Spinal cord (tissue), 10 donors: Measurements from ENCODE around the gene SFSWAP. TPM values are rescaled to one million over a fixed set of nuclear protein-coding genes. Genes with fewer than 3 reads are reported as not detected.

Source experiments
- DNase-seq, 6 donors: peaks; one replicate each; pipeline versions ENCODE4 v3.0.0 to v3.0.0-alpha.2; 2013 to 2015; ENCODE audit warnings: low spot score in 6 of 6, low read depth in 4 of 6
- H3K27ac ChIP-seq: one replicate; pipeline ENCODE4 v1.5.1; 2013; ENCODE audit warnings: low read depth, low read length, control low read depth
- H3K27me3 ChIP-seq: one replicate; pipeline ENCODE4 v1.6.1; 2013; ENCODE audit warnings: low read length; ENCODE audit not compliant: control insufficient read depth, insufficient read depth
- H3K36me3 ChIP-seq: one replicate; pipeline ENCODE4 v1.6.1; 2013; ENCODE audit warnings: low read length; ENCODE audit not compliant: control insufficient read depth, insufficient read depth
- H3K4me1 ChIP-seq: one replicate; pipeline ENCODE4 v1.6.1; 2013; ENCODE audit warnings: low read length; ENCODE audit not compliant: control insufficient read depth, insufficient read depth
- H3K4me3 ChIP-seq: one replicate; pipeline ENCODE4 v1.5.1; 2013; ENCODE audit warnings: low read depth, low read length, control low read depth
- H3K9me3 ChIP-seq: one replicate; pipeline ENCODE4 v1.6.1; 2013; ENCODE audit warnings: low read length; ENCODE audit not compliant: control insufficient read depth, insufficient read depth
- WGBS: methylation state at CpG from one replicate; pipeline ENCODE4 v1.1.5; 2013; ENCODE audit warnings: missing lambda C conversion rate; ENCODE audit not compliant: insufficient coverage; 5-methylcytosine and 5-hydroxymethylcytosine counted together
- polyA plus RNA-seq, 2 donors: library from polyadenylated mRNA; unstranded; fragments of 120-200 nt; gene quantifications; one replicate each; pipeline ENCODE4 v1.2.1, GENCODE V29; 2013; ENCODE audit not compliant: insufficient read length in 2 of 2
- total RNA-seq, 2 donors: library from RNA; depleted of rRNA in 1 of 2; stranded (reverse); fragments of 120-200 nt in 1 of 2; fragments of >200 nt in 1 of 2; gene quantifications; one replicate each; pipeline versions ENCODE4 v1.2.3 to v1.2.4, GENCODE V29; 2013 to 2014
- donor health status: healthy.

The SFSWAP gene
- total and polyA plus RNA-seq, 4 donors: 20.1 to 78.6 (median 47.1) TPM

GRCh38 chr12:131764738-131765137 is 53.8 kb downstream of the SFSWAP start:
- Histone ChIP-seq H3K36me3 (peaks cover 70% of the 10 kb centered on the region), H3K27me3 (no peaks in the 10 kb centered on the region), H3K4me3 (no peak overlapping the region), H3K9me3 (no peaks in the 10 kb centered on the region), H3K4me1 (peaks cover 3% of the 10 kb centered on the region), H3K27ac (no peak overlapping the region)
- WGBS: 95% methylated on average over 4 of the region's 9 CpGs
- no peak for DNase-seq

GRCh38 chr12:131765961-131766360 is 55.1 kb downstream of the SFSWAP start:
- Histone ChIP-seq H3K27ac (no peak overlapping the region), H3K4me3 (no peak overlapping the region), H3K4me1 (peaks cover 3% of the 10 kb centered on the region), H3K36me3 (peaks cover 73% of the 10 kb centered on the region), H3K27me3 (no peaks in the 10 kb centered on the region), H3K9me3 (no peaks in the 10 kb centered on the region)
- 92% methylated on average over 10 of the region's 10 CpGs for WGBS
- no peak for DNase-seq

- DNase-seq: no peak
- 95% methylated on average over 12 of the region's 17 CpGs for WGBS
- H3K4me1 ChIP-seq: peaks cover 3% of the 10 kb centered on the region
- peaks cover 71% of the 10 kb centered on the region for H3K36me3 ChIP-seq
- no peak overlapping the region for H3K4me3 ChIP-seq
- no peak overlapping the region for H3K27ac ChIP-seq
- H3K27me3 ChIP-seq: no peaks in the 10 kb centered on the region
- H3K9me3 ChIP-seq: no peaks in the 10 kb centered on the region
Observed at GRCh38 chr12:131766382-131767107, 55.7 kb downstream of the SFSWAP start.

GRCh38 chr12:131770120-131770519 is 59.2 kb downstream of the SFSWAP start:
- H3K27me3 ChIP-seq: no peaks in the 10 kb centered on the region
- DNase-seq: no peak
- H3K36me3 ChIP-seq: peaks cover 65% of the 10 kb centered on the region
- H3K4me3 ChIP-seq: no peak overlapping the region
- no peak overlapping the region for H3K27ac ChIP-seq
- 91% methylated on average over 11 of the region's 12 CpGs for WGBS
- H3K4me1 ChIP-seq: no peaks in the 10 kb centered on the region
- H3K9me3 ChIP-seq: no peaks in the 10 kb centered on the region

- Histone ChIP-seq H3K9me3 (no peaks in the 10 kb centered on the region), H3K27ac (no peak overlapping the region), H3K4me3 (no peak overlapping the region), H3K4me1 (peaks cover 6% of the 10 kb centered on the region), H3K27me3 (no peaks in the 10 kb centered on the region), H3K36me3 (peaks cover 54% of the 10 kb centered on the region)
- WGBS: 86% methylated on average over 5 of the region's 10 CpGs
- no peak for DNase-seq
Observed at GRCh38 chr12:131771965-131772364, 61.1 kb downstream of the SFSWAP start.

GRCh38 chr12:131773582-131774221 is 62.8 kb downstream of the SFSWAP start:
- no peak for DNase-seq
- Histone ChIP-seq H3K4me1 (peaks cover 6% of the 10 kb centered on the region), H3K36me3 (peaks cover 47% of the 10 kb centered on the region), H3K9me3 (no peaks in the 10 kb centered on the region), H3K27me3 (no peaks in the 10 kb centered on the region), H3K27ac (no peak overlapping the region), H3K4me3 (no peak overlapping the region)
- WGBS: 67% methylated on average over 13 of the region's 15 CpGs

- Histone ChIP-seq H3K36me3 (peaks cover 49% of the 10 kb centered on the region), H3K27me3 (no peaks in the 10 kb centered on the region), H3K4me1 (peaks cover 6% of the 10 kb centered on the region), H3K9me3 (no peaks in the 10 kb centered on the region), H3K27ac (peak overlapping the region; percentile 21), H3K4me3 (no peak overlapping the region)
- 63% methylated on average over 8 of the region's 17 CpGs for WGBS
- peak in 2 of 6 donors; percentile 16 to 63 for DNase-seq
Observed at GRCh38 chr12:131774576-131775391, 63.9 kb downstream of the SFSWAP start.

GRCh38 chr12:131775392-131776236 is 64.7 kb downstream of the SFSWAP start:
- Histone ChIP-seq H3K4me3 (no peak overlapping the region), H3K36me3 (peaks cover 44% of the 10 kb centered on the region), H3K4me1 (peaks cover 6% of the 10 kb centered on the region), H3K27ac (no peak overlapping the region), H3K27me3 (no peaks in the 10 kb centered on the region), H3K9me3 (no peaks in the 10 kb centered on the region)
- DNase-seq: no peak
- WGBS: 91% methylated on average over 14 of the region's 17 CpGs
